ENCODE data around the gene IMP4. TPM values are rescaled to one million over a fixed set of nuclear protein-coding genes. Genes with fewer than 3 reads are reported as not detected.
A peak's percentile ranks its signal among the peaks of the same experiment; 100 is the strongest.

Gene IMP4
- total and polyA plus RNA-seq, 2 of the 13 experiments (the other 11 are each of a cell fraction or from before 2014, with no cell fraction given) = 142 to 158 TPM

- TF ChIP-seq WIZ (CRISPR knock-in tag; IDR thresholded peaks at IDR 0.05) (no peak), GFI1 (CRISPR knock-in tag; IDR thresholded peaks at IDR 0.05; ENCODE audit: borderline replicate concordance) (peak; percentile 30; the same call in 1 of the 2 replicates), ZNF326 (CRISPR knock-in tag; IDR thresholded peaks at IDR 0.05; ENCODE audit: borderline replicate concordance) (no peak), POLR2G (IDR thresholded peaks at IDR 0.05; ENCODE audit: low read depth, low read length) (peak; percentile 4; the same call in 1 of the 2 replicates), ZNF766 (CRISPR knock-in tag; IDR thresholded peaks at IDR 0.05; ENCODE audit: borderline replicate concordance) (no peak), SIN3A (IDR thresholded peaks at IDR 0.05; ENCODE audit: borderline replicate concordance, low read depth, low read length) (no peak), ZFP82 (CRISPR knock-in tag; IDR thresholded peaks at IDR 0.05; ENCODE audit: borderline replicate concordance) (peak; percentile 47; the same call in 1 of the 2 replicates), PHF21A (CRISPR knock-in tag; IDR thresholded peaks at IDR 0.05) (peak; percentile 40; the same call in 1 of the 2 replicates), ARHGAP35 (CRISPR knock-in tag; IDR thresholded peaks at IDR 0.05; ENCODE audit: borderline replicate concordance) (no peak), GATA4 (IDR thresholded peaks at IDR 0.05; ENCODE audit: borderline replicate concordance, low read depth) (peak; percentile 29; the same call in 1 of the 2 replicates), ZNF501 (CRISPR knock-in tag; IDR thresholded peaks at IDR 0.05) (peak; percentile 79), ZNF878 (CRISPR knock-in tag; IDR thresholded peaks at IDR 0.05) (0 out of 2 replicates have a peak, but pooled peaks have one; percentile 70), ZNF670 (CRISPR knock-in tag; IDR thresholded peaks at IDR 0.05; ENCODE audit: borderline replicate concordance) (peak; percentile 42; the same call in 1 of the 2 replicates), CBX2 (IDR thresholded peaks at IDR 0.05; ENCODE audit: low read depth, low read length) (no peak), CBX2 (CRISPR knock-in tag; IDR thresholded peaks at IDR 0.05; ENCODE audit: low read depth) (0 out of 2 replicates have a peak, but pooled peaks have one; percentile 12), FOXJ3 (CRISPR knock-in tag; IDR thresholded peaks at IDR 0.05; ENCODE audit: borderline replicate concordance) (no peak), SRF (IDR thresholded peaks at IDR 0.05; ENCODE audit: low read depth, low read length) (peak; percentile 74; the same call in 1 of the 2 replicates), ZNF292 (CRISPR knock-in tag; IDR thresholded peaks at IDR 0.05; ENCODE audit: borderline replicate concordance, low read depth) (peak; percentile 67), MYC (CRISPR knock-in tag; IDR thresholded peaks at IDR 0.05; ENCODE audit: borderline replicate concordance) (peak; percentile 12; the same call in 1 of the 2 replicates), ZNF558 (CRISPR knock-in tag; IDR thresholded peaks at IDR 0.05; ENCODE audit: borderline replicate concordance) (0 out of 2 replicates have a peak, but pooled peaks have one; percentile 16)
- TF ChIP-seq, protein P1, sequence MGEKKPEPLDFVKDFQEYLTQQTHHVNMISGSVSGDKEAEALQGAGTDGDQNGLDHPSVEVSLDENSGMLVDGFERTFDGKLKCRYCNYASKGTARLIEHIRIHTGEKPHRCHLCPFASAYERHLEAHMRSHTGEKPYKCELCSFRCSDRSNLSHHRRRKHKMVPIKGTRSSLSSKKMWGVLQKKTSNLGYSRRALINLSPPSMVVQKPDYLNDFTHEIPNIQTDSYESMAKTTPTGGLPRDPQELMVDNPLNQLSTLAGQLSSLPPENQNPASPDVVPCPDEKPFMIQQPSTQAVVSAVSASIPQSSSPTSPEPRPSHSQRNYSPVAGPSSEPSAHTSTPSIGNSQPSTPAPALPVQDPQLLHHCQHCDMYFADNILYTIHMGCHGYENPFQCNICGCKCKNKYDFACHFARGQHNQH (CRISPR knock-in tag; IDR thresholded peaks at IDR 0.05) = peak; percentile 9
- TF ChIP-seq, protein P2, sequence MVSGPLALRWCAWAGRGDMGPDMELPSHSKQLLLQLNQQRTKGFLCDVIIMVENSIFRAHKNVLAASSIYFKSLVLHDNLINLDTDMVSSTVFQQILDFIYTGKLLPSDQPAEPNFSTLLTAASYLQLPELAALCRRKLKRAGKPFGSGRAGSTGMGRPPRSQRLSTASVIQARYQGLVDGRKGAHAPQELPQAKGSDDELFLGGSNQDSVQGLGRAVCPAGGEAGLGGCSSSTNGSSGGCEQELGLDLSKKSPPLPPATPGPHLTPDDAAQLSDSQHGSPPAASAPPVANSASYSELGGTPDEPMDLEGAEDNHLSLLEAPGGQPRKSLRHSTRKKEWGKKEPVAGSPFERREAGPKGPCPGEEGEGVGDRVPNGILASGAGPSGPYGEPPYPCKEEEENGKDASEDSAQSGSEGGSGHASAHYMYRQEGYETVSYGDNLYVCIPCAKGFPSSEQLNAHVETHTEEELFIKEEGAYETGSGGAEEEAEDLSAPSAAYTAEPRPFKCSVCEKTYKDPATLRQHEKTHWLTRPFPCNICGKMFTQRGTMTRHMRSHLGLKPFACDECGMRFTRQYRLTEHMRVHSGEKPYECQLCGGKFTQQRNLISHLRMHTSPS (CRISPR knock-in tag; IDR thresholded peaks at IDR 0.05; ENCODE audit: low read depth) = peak; percentile 53; the same call in 1 of the 2 replicates
These were observed 49.4 kb downstream of the IMP4 start (continued) for GRCh38 chr2:130391872-130392670.
